Measurements from ENCODE around the gene NBEA. TPM values are rescaled to one million over a fixed set of nuclear protein-coding genes. Genes with fewer than 3 reads are reported as not detected.

The NBEA gene
- total and polyA plus RNA-seq, 7 donors: 0.46 to 47.6 (median 38.0) TPM

- Histone ChIP-seq H3K27ac (no peak overlapping the region), H3K4me3 (no peak overlapping the region), H3K27me3 (no peaks in the 10 kb centered on the region), H3K4me1 (no peaks in the 10 kb centered on the region), H3K9me3 (no peaks in the 10 kb centered on the region), H3K36me3 (no peaks in the 10 kb centered on the region)
- intact Hi-C loops (cut with DNase I): no loop called here
- TF ChIP-seq POLR2AphosphoS5 (IDR thresholded peaks at IDR 0.05) (no peak), EP300 (IDR thresholded peaks at IDR 0.05) (no peak), POLR2A (IDR thresholded peaks at IDR 0.05) (no peak)
- TF ChIP-seq, protein P1, sequence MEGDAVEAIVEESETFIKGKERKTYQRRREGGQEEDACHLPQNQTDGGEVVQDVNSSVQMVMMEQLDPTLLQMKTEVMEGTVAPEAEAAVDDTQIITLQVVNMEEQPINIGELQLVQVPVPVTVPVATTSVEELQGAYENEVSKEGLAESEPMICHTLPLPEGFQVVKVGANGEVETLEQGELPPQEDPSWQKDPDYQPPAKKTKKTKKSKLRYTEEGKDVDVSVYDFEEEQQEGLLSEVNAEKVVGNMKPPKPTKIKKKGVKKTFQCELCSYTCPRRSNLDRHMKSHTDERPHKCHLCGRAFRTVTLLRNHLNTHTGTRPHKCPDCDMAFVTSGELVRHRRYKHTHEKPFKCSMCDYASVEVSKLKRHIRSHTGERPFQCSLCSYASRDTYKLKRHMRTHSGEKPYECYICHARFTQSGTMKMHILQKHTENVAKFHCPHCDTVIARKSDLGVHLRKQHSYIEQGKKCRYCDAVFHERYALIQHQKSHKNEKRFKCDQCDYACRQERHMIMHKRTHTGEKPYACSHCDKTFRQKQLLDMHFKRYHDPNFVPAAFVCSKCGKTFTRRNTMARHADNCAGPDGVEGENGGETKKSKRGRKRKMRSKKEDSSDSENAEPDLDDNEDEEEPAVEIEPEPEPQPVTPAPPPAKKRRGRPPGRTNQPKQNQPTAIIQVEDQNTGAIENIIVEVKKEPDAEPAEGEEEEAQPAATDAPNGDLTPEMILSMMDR (IDR thresholded peaks at IDR 0.05): no peak
- WGBS, 2 donors: 83% methylated on average over 6 of the region's 6 CpGs
- DNase-seq: no peak
Measured at GRCh38 chr13:35514801-35515502, 572.9 kb downstream of the NBEA start.

GRCh38 chr13:35518337-35518946 is 576.4 kb downstream of the NBEA start:
- TF ChIP-seq, protein P1 (IDR thresholded peaks at IDR 0.05): no peak
- TF ChIP-seq POLR2AphosphoS5 (IDR thresholded peaks at IDR 0.05): no peak
- no peak for TF ChIP-seq POLR2A (IDR thresholded peaks at IDR 0.05)
- no peak for TF ChIP-seq EP300 (IDR thresholded peaks at IDR 0.05)
- 90 to 91% methylated on average over 5 of the region's 5 CpGs for WGBS, 2 donors
- Histone ChIP-seq H3K9me3 (no peaks in the 10 kb centered on the region), H3K27me3 (no peaks in the 10 kb centered on the region), H3K27ac (no peak overlapping the region), H3K4me1 (no peaks in the 10 kb centered on the region), H3K36me3 (no peaks in the 10 kb centered on the region), H3K4me3 (no peak overlapping the region)
- DNase-seq: no peak
- intact Hi-C loops (cut with DNase I): no loop called here

DNA sequence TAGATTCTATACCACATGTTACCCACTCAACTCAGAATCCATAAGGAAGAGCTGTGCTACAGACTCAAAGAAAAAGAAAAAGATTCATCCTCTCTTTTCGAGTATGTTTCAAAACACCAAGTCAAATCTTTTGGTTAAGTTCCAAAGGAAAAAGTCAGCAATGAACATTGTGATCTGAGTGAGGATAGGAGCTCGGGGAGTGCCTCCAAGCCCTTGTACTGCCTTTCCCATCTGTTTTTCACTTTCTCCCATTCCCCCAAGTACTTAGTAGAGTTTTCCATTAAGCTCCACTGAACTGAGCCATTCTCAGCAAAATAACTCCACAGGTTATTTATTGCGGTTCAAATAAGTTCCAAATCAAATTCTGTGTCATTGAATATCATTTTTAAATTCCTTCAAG is 582.1 kb downstream of the NBEA start:
- no peak for DNase-seq
- H3K27ac ChIP-seq: no peak overlapping the region
- intact Hi-C loops (cut with DNase I): no loop called here
- H3K27me3 ChIP-seq: no peaks in the 10 kb centered on the region
- H3K4me3 ChIP-seq: no peak overlapping the region
- no peaks in the 10 kb centered on the region for H3K36me3 ChIP-seq
- 85 to 88% methylated on average over 3 of the region's 3 CpGs for WGBS, 2 donors
- no peaks in the 10 kb centered on the region for H3K9me3 ChIP-seq
- H3K4me1 ChIP-seq: no peaks in the 10 kb centered on the region
- TF ChIP-seq POLR2AphosphoS5 (IDR thresholded peaks at IDR 0.05) (no peak), EP300 (IDR thresholded peaks at IDR 0.05) (no peak), POLR2A (IDR thresholded peaks at IDR 0.05) (no peak)
- TF ChIP-seq, protein P1 (IDR thresholded peaks at IDR 0.05): no peak

GRCh38 chr13:35526577-35526976 is 584.5 kb downstream of the NBEA start:
- DNase-seq: no peak
- H3K27me3 ChIP-seq: no peaks in the 10 kb centered on the region
- H3K36me3 ChIP-seq: no peaks in the 10 kb centered on the region
- no peak for TF ChIP-seq POLR2A (IDR thresholded peaks at IDR 0.05)
- no peak for TF ChIP-seq EP300 (IDR thresholded peaks at IDR 0.05)
- no peak for TF ChIP-seq POLR2AphosphoS5 (IDR thresholded peaks at IDR 0.05)
- TF ChIP-seq, protein P1 (IDR thresholded peaks at IDR 0.05): no peak
- H3K9me3 ChIP-seq: no peaks in the 10 kb centered on the region
- H3K4me1 ChIP-seq: no peaks in the 10 kb centered on the region
- intact Hi-C loops (cut with DNase I): no loop called here
- H3K27ac ChIP-seq: no peak overlapping the region
- no peak overlapping the region for H3K4me3 ChIP-seq
- WGBS, 2 donors: 98% methylated on average over 6 of the region's 6 CpGs

Measured in sigmoid colon (tissue), 7 donors.